Lower lobe of right lung (tissue), 2 donors: Measurements from ENCODE around the gene SLC16A5. TPM values are rescaled to one million over a fixed set of nuclear protein-coding genes. Genes with fewer than 3 reads are reported as not detected.

Experiments used
- ATAC-seq, 2 donors: fragments of 200-7000 bp; cut with Tn5 transposase; one replicate each; pipeline ENCODE4 v1.9.1; 2020 to 2022; ENCODE audit warnings: mild to moderate bottlenecking in 2 of 2, moderate library complexity in 2 of 2
- DNase-seq: peaks from one replicate; pipeline ENCODE4 v3.0.0-alpha.2; 2020
- H3K27ac ChIP-seq: fragments of 200-600 bp; one replicate; pipeline ENCODE4 v1.8.0; 2022
- H3K27me3 ChIP-seq: fragments of 200-600 bp; one replicate; pipeline ENCODE4 v1.8.0; 2022; ENCODE audit warnings: low read depth
- H3K36me3 ChIP-seq: fragments of 200-600 bp; one replicate; pipeline ENCODE4 v1.8.0; 2022; ENCODE audit warnings: mild to moderate bottlenecking
- H3K4me1 ChIP-seq: fragments of 200-600 bp; one replicate; pipeline ENCODE4 v1.8.0; 2022
- H3K4me3 ChIP-seq: fragments of 200-600 bp; one replicate; pipeline ENCODE4 v1.8.0; 2022; ENCODE audit warnings: mild to moderate bottlenecking
- H3K9me3 ChIP-seq: fragments of 200-600 bp; one replicate; pipeline ENCODE4 v1.8.0; 2022
- CTCF ChIP-seq: fragments of 200-600 bp; IDR thresholded peaks from one replicate; pipeline ENCODE4 v1.8.0; 2022; ENCODE audit warnings: antibody characterized with exemption, mild to moderate bottlenecking
- intact Hi-C: fragments of 100-400 bp; cut with DNase I; formaldehyde crosslinking; loops from one replicate; pipeline ENCODE4 v1.11.0; 2022
- total RNA-seq: library from RNA; stranded (reverse); fragmentation: NEBNext Ultra II Directional; extraction: Animal tissue kit (Norgen Biotek cat#: 25700); gene quantifications from one replicate; pipeline ENCODE4 v1.2.1, GENCODE V29; 2021
- donor health status: DM: no; HTN: yes; CAD: no; lungs with severe emphysema.

SLC16A5 gene
- total RNA-seq, 1 donor from 2014 or later = 32.3 TPM

DNA sequence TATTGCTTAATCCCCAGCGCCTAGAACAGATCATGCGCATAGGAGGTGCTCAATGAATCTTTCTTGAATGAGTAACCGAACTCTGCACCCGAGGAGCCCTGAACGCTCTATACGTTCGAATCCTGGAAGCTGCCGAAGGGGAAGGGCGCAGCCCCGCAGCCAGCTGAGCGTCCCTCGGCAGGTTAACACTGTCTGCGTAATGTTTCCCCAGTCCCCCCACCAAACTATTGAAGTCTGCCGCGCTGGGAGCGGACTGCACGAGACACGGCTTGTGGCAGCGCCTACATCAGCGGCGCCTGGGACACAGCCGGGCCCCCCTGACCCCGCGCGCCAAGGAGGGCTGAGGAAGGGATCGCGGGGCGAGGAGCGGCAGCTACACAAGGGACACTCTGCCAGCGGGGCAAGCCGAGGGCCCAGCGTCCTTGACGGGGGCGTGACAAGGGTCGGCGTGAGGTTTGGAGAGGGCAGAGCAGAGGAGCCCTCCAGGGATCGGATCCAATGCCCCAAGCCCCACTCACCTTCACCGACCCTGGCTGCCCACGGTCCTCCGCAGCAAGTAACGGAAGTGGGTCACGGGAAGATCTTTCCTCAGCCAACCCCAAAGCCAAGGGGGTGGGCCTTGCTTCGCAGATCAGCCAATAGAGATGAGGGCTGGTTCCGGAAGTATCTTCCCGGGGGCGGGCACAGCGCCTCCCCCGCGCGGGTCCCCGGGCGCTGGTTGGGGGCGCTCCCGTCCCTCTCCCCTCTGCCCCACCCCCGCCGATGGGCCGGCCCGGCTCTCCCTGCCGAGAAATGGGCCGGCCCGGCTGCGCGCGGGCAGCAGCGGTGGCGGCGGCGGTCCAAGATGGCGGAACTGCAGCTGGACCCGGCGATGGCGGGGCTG is 41.1 kb upstream of the SLC16A5 start, which contains the start of the genes ATP5PD and KCTD2:
Gene ATP5PD, minus strand, starts transcription at position 563 of the 883 bp plus-strand sequence. CDS start 4,319 bp downstream, outside the sequence.
Gene KCTD2, plus strand, starts transcription at position 819 of the 883 bp plus-strand sequence. Its CDS starts 26 bp downstream, at position 845.
- intact Hi-C loops = no loop called here
- Histone ChIP-seq H3K4me3 (peak within 1 kb of the TSS; percentile 84), H3K27me3 (no peaks in the 10 kb centered on the region), H3K4me1 (peaks cover 23% of the 10 kb centered on the region), H3K27ac (peak within 1 kb of the TSS; percentile 98), H3K36me3 (peaks cover 36% of the 10 kb centered on the region), H3K9me3 (no peaks in the 10 kb centered on the region)
- TF ChIP-seq CTCF = peak; percentile 8
- DNase-seq (peak; percentile 96), ATAC-seq (peak; percentile 99 to 100)

GRCh38 chr17:75047398-75048098 is 40.2 kb upstream of the SLC16A5 start:
- ATAC-seq (no peak), DNase-seq (peak; percentile 64)
- peak overlapping the region; percentile 84 for H3K4me3 ChIP-seq
- peaks cover 36% of the 10 kb centered on the region for H3K36me3 ChIP-seq
- H3K9me3 ChIP-seq = no peaks in the 10 kb centered on the region
- H3K4me1 ChIP-seq = peaks cover 23% of the 10 kb centered on the region
- H3K27ac ChIP-seq = peak overlapping the region; percentile 98
- no peak for TF ChIP-seq CTCF
- intact Hi-C loops = no loop called here
- H3K27me3 ChIP-seq = no peaks in the 10 kb centered on the region

DNA sequence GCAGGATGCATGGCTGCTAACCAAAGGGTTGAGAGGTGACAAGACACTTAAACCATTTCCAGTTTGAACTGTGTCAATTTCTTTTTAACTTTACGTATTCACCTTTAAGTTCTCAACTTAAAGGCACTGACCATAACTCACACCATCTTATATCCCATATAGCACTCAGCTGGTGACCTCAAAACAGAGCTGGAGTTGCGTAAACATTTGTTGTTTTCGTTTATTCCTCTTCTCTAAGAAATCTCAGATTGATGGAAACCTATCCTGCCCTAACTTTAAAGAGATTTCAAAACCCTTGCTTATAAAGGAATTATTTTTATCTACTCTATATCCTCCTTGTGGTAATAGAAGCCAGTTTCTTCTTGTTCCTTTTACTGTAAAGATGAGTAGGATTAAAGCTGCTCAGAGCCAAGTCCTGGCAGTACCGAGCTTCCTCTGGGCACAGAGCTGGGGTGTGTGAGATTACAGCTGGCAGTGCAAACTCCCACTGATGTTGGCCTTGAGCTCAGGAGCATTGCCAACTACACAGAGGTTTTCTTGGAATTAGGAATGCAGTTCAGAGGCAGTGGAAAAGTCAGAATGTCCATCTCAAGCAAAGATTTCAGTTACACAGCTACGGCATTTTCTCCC is 39.4 kb upstream of the SLC16A5 start:
- Histone ChIP-seq H3K9me3 (no peaks in the 10 kb centered on the region), H3K4me1 (peaks cover 23% of the 10 kb centered on the region), H3K4me3 (peak overlapping the region; percentile 84), H3K36me3 (peaks cover 39% of the 10 kb centered on the region), H3K27ac (peak overlapping the region; percentile 98), H3K27me3 (no peaks in the 10 kb centered on the region)
- intact Hi-C loops = no loop called here
- ATAC-seq = no peak
- no peak for DNase-seq
- TF ChIP-seq CTCF = no peak

DNA sequence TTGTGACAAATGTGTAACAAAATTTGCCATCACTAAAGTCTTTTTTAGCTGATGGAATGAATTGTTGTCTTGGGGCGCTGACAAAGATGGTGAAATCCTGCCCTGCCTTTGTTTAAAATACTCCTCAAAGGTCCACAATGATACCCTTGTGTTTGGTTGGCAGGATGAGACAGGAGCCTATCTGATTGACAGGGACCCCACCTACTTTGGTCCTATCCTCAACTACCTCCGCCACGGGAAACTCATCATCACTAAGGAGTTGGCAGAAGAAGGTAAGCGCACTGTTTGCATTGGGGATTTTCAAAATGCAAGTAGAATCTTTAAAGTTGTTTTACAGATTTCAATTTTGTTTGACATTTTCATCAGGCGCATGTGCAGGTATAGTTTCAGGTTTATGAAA is 38.7 kb upstream of the SLC16A5 start:
- Histone ChIP-seq H3K4me3 (no peak overlapping the region), H3K27me3 (no peaks in the 10 kb centered on the region), H3K4me1 (peaks cover 23% of the 10 kb centered on the region), H3K9me3 (no peaks in the 10 kb centered on the region), H3K27ac (no peak overlapping the region), H3K36me3 (peaks cover 46% of the 10 kb centered on the region)
- no peak for TF ChIP-seq CTCF
- ATAC-seq = no peak
- no peak for DNase-seq
- intact Hi-C loops = no loop called here

- ATAC-seq (no peak), DNase-seq (no peak)
- no peak for TF ChIP-seq CTCF
- peaks cover 23% of the 10 kb centered on the region for H3K4me1 ChIP-seq
- H3K27me3 ChIP-seq = no peaks in the 10 kb centered on the region
- intact Hi-C loops = no loop called here
- no peak overlapping the region for H3K27ac ChIP-seq
- H3K4me3 ChIP-seq = no peak overlapping the region
- H3K36me3 ChIP-seq = peaks cover 53% of the 10 kb centered on the region
- H3K9me3 ChIP-seq = no peaks in the 10 kb centered on the region
Measured at GRCh38 chr17:75049706-75050105, 38.0 kb upstream of the SLC16A5 start.
